GM23338 (cell line): ENCODE data around the gene NBAS. TPM values are rescaled to one million over a fixed set of nuclear protein-coding genes. Genes with fewer than 3 reads are reported as not detected.

Source experiments
- ATAC-seq: fragments of 200-7000 bp; cut with Tn5 transposase; 3 replicates; pipeline ENCODE4 v1.9.1; 2020
- DNase-seq: peaks from one replicate; pipeline ENCODE4 v3.0.0-alpha.2; 2015; ENCODE audit warnings: low spot score
- H2AFZ ChIP-seq: fragments of 200-600 bp; sonication (generic); 2 replicates; pipeline ENCODE4 v1.8.0; 2016; ENCODE audit warnings: antibody characterized with exemption, mild to moderate bottlenecking, moderate library complexity
- H3F3A ChIP-seq: fragments of 200-600 bp; sonication (generic); replicated peaks from 2 replicates; pipeline ENCODE4 v1.8.0; 2017; ENCODE audit warnings: antibody characterized with exemption, mixed run types, low read depth
- H3K27ac ChIP-seq: fragments of 200-600 bp; sonication (generic); 2 replicates; pipeline ENCODE4 v1.6.1; 2016; ENCODE audit warnings: low read depth
- H3K27me3 ChIP-seq: fragments of 200-600 bp; sonication (generic); 2 replicates; pipeline ENCODE4 v1.8.0; 2016; ENCODE audit warnings: mild to moderate bottlenecking, mixed run types, moderate library complexity; ENCODE audit not compliant: insufficient read depth
- H3K36me3 ChIP-seq: fragments of 200-600 bp; sonication (generic); 2 replicates; pipeline ENCODE4 v1.8.0; 2016; ENCODE audit warnings: mild to moderate bottlenecking; ENCODE audit not compliant: insufficient read depth
- H3K4me1 ChIP-seq: fragments of 200-600 bp; sonication (generic); 2 replicates; pipeline ENCODE4 v1.8.0; 2016; ENCODE audit warnings: mild to moderate bottlenecking, moderate library complexity; ENCODE audit not compliant: insufficient read depth
- H3K4me2 ChIP-seq: fragments of 200-600 bp; sonication (generic); 2 replicates; pipeline ENCODE4 v1.7.1; 2017; ENCODE audit warnings: mixed run types
- H3K4me3 ChIP-seq: fragments of 200-600 bp; sonication (generic); 2 replicates; pipeline ENCODE4 v1.6.1; 2016; ENCODE audit warnings: mixed run types
- H3K79me2 ChIP-seq: fragments of 200-600 bp; sonication (generic); replicated peaks from 2 replicates; pipeline ENCODE4 v1.8.0; 2017; ENCODE audit warnings: mild to moderate bottlenecking; ENCODE audit not compliant: insufficient read depth
- H3K9me2 ChIP-seq: fragments of 200-600 bp; sonication (generic); 2 replicates; pipeline ENCODE4 v1.8.0; 2017; ENCODE audit not compliant: insufficient read depth
- H4K20me1 ChIP-seq: fragments of 200-600 bp; sonication (generic); replicated peaks from 2 replicates; pipeline ENCODE4 v1.8.0; 2017; ENCODE audit warnings: mild to moderate bottlenecking; ENCODE audit not compliant: insufficient read depth
- H3K27ac Mint-ChIP-seq: 2 replicates; pipeline ENCODE4 v1.8.0; 2020; ENCODE audit warnings: inconsistent platforms, mild to moderate bottlenecking, moderate library complexity, mixed read lengths
- H3K27me3 Mint-ChIP-seq: 3 replicates; pipeline ENCODE4 v1.8.0; 2022; ENCODE audit warnings: low read depth, mild to moderate bottlenecking, moderate library complexity, mixed read lengths, inconsistent platforms; ENCODE audit not compliant: insufficient read depth, poor library complexity
- H3K36me3 Mint-ChIP-seq: 3 replicates; pipeline ENCODE4 v1.8.0; 2021; ENCODE audit warnings: low read depth, mild to moderate bottlenecking, inconsistent platforms, moderate library complexity, mixed read lengths
- H3K4me1 Mint-ChIP-seq: 3 replicates; pipeline ENCODE4 v1.8.0; 2020; ENCODE audit warnings: mild to moderate bottlenecking, inconsistent platforms, mixed read lengths
- H3K4me3 Mint-ChIP-seq: 3 replicates; pipeline ENCODE4 v1.8.0; 2021; ENCODE audit warnings: moderate library complexity, mild to moderate bottlenecking, inconsistent platforms, mixed read lengths
- H3K9me3 Mint-ChIP-seq: 3 replicates; pipeline ENCODE4 v1.8.0; 2020; ENCODE audit warnings: moderate library complexity, mild to moderate bottlenecking, inconsistent platforms, mixed read lengths
- CREB1 ChIP-seq: fragments of 250-450 bp; sonication (Bioruptor Pico); IDR thresholded peaks from 2 replicates; pipeline ENCODE4 v1.5.0; 2020; ENCODE audit warnings: low read depth, mild to moderate bottlenecking, moderate library complexity
- EZH2 ChIP-seq: fragments of 200-600 bp; sonication (generic); IDR thresholded peaks from one replicate; pipeline ENCODE4 v1.8.0; 2017; ENCODE audit warnings: antibody characterized with exemption, mild to moderate bottlenecking, low read depth; ENCODE audit not compliant: unreplicated experiment
- EZH2phosphoT487 ChIP-seq: fragments of 200-600 bp; sonication (generic); IDR thresholded peaks from one replicate; pipeline ENCODE4 v1.8.1; 2018; ENCODE audit warnings: antibody characterized with exemption; ENCODE audit not compliant: unreplicated experiment
- NANOG ChIP-seq: IDR thresholded peaks from 2 replicates; pipeline ENCODE4 v1.6.1; 2016; ENCODE audit warnings: antibody characterized with exemption, borderline replicate concordance
- POLR2AphosphoS5 ChIP-seq: IDR thresholded peaks from 2 replicates; pipeline ENCODE4 v1.6.1; 2016; ENCODE audit warnings: antibody characterized with exemption, low read depth
- STAT1 ChIP-seq: IDR thresholded peaks from one replicate; pipeline ENCODE4 v1.6.1; 2016; ENCODE audit warnings: antibody characterized with exemption; ENCODE audit not compliant: unreplicated experiment
- ZNF114 ChIP-seq: fragments of 250-450 bp; sonication (Bioruptor Pico); IDR thresholded peaks from 2 replicates; pipeline ENCODE4 v1.5.0; 2020; ENCODE audit warnings: mild to moderate bottlenecking, moderate library complexity
- ZNF331 ChIP-seq: fragments of 250-450 bp; sonication (Bioruptor Pico); IDR thresholded peaks from 2 replicates; pipeline ENCODE4 v1.5.0; 2020; ENCODE audit warnings: low read depth, mild to moderate bottlenecking, moderate library complexity
- polyA plus RNA-seq: library from polyadenylated mRNA; unstranded; fragments of >200 nt; fragmentation: Nextera tagmentation; extraction: Ambion mirVana; gene quantifications from 2 replicates; pipeline ENCODE4 v1.2.1, GENCODE V29; 2016
- total RNA-seq: library from RNA; depleted of rRNA; stranded (reverse); fragments of >200 nt; shearing (Covaris generic); gene quantifications from 2 replicates; pipeline ENCODE4 v1.2.3, GENCODE V29; 2014
- TF ChIP-seq, protein P1 (sequence below): fragments of 250-450 bp; sonication (Bioruptor Pico); IDR thresholded peaks from 2 replicates; pipeline ENCODE4 v1.5.0; 2020; ENCODE audit warnings: mild to moderate bottlenecking, moderate library complexity
- TF ChIP-seq, protein P2 (sequence below), 2 experiments: fragments of 200-600 bp in 1 of 2; sonication (generic) in 1 of 2; conservative IDR thresholded peaks; 2 replicates each; pipeline versions ENCODE4 v1.5.1 to v1.6.1; 2016 to 2017; ENCODE audit warnings: antibody characterized with exemption in 2 of 2, low read depth in 2 of 2, mild to moderate bottlenecking in 2 of 2, moderate library complexity in 1 of 2

Gene NBAS
- total and polyA plus RNA-seq, 2 experiments from 2014 or later: 24.8 to 38.9 TPM

DNA sequence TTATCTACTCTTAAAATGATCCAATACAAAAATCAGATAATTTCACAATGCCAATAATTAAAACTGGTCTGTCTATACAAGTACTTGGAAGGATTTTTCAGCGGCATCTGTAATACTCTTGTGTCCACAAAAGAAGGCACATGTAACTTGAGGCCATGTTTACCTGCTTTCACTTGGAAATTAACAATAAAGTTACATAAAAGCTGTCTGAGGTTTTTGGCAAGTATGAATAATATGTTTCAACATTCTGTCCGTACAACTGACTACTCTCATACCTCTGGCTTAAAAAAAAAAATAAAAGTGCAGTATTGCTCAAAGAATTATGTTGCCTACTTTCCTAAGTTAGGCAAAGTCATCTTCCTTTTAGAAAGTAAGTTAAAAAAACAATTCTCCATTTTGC, 253.6 kb downstream of the NBAS start (continued):
- TF ChIP-seq, protein P1, sequence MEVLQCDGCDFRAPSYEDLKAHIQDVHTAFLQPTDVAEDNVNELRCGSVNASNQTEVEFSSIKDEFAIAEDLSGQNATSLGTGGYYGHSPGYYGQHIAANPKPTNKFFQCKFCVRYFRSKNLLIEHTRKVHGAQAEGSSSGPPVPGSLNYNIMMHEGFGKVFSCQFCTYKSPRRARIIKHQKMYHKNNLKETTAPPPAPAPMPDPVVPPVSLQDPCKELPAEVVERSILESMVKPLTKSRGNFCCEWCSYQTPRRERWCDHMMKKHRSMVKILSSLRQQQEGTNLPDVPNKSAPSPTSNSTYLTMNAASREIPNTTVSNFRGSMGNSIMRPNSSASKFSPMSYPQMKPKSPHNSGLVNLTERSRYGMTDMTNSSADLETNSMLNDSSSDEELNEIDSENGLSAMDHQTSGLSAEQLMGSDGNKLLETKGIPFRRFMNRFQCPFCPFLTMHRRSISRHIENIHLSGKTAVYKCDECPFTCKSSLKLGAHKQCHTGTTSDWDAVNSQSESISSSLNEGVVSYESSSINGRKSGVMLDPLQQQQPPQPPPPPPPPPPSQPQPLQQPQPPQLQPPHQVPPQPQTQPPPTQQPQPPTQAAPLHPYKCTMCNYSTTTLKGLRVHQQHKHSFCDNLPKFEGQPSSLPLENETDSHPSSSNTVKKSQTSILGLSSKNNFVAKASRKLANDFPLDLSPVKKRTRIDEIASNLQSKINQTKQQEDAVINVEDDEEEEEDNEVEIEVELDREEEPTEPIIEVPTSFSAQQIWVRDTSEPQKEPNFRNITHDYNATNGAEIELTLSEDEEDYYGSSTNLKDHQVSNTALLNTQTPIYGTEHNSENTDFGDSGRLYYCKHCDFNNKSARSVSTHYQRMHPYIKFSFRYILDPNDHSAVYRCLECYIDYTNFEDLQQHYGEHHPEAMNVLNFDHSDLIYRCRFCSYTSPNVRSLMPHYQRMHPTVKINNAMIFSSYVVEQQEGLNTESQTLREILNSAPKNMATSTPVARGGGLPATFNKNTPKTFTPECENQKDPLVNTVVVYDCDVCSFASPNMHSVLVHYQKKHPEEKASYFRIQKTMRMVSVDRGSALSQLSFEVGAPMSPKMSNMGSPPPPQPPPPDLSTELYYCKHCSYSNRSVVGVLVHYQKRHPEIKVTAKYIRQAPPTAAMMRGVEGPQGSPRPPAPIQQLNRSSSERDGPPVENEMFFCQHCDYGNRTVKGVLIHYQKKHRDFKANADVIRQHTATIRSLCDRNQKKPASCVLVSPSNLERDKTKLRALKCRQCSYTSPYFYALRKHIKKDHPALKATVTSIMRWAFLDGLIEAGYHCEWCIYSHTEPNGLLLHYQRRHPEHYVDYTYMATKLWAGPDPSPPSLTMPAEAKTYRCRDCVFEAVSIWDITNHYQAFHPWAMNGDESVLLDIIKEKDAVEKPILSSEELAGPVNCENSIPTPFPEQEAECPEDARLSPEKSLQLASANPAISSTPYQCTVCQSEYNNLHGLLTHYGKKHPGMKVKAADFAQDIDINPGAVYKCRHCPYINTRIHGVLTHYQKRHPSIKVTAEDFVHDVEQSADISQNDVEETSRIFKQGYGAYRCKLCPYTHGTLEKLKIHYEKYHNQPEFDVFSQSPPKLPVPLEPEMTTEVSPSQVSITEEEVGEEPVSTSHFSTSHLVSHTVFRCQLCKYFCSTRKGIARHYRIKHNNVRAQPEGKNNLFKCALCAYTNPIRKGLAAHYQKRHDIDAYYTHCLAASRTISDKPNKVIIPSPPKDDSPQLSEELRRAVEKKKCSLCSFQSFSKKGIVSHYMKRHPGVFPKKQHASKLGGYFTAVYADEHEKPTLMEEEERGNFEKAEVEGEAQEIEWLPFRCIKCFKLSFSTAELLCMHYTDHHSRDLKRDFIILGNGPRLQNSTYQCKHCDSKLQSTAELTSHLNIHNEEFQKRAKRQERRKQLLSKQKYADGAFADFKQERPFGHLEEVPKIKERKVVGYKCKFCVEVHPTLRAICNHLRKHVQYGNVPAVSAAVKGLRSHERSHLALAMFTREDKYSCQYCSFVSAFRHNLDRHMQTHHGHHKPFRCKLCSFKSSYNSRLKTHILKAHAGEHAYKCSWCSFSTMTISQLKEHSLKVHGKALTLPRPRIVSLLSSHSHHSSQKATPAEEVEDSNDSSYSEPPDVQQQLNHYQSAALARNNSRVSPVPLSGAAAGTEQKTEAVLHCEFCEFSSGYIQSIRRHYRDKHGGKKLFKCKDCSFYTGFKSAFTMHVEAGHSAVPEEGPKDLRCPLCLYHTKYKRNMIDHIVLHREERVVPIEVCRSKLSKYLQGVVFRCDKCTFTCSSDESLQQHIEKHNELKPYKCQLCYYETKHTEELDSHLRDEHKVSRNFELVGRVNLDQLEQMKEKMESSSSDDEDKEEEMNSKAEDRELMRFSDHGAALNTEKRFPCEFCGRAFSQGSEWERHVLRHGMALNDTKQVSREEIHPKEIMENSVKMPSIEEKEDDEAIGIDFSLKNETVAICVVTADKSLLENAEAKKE (CRISPR knock-in tag): no peak
- no peak for TF ChIP-seq ZNF114 (CRISPR knock-in tag)
- no peak for TF ChIP-seq EZH2phosphoT487
- no peak for TF ChIP-seq POLR2AphosphoS5
- no peak for TF ChIP-seq EZH2
- TF ChIP-seq STAT1: no peak
- TF ChIP-seq, protein P2, sequence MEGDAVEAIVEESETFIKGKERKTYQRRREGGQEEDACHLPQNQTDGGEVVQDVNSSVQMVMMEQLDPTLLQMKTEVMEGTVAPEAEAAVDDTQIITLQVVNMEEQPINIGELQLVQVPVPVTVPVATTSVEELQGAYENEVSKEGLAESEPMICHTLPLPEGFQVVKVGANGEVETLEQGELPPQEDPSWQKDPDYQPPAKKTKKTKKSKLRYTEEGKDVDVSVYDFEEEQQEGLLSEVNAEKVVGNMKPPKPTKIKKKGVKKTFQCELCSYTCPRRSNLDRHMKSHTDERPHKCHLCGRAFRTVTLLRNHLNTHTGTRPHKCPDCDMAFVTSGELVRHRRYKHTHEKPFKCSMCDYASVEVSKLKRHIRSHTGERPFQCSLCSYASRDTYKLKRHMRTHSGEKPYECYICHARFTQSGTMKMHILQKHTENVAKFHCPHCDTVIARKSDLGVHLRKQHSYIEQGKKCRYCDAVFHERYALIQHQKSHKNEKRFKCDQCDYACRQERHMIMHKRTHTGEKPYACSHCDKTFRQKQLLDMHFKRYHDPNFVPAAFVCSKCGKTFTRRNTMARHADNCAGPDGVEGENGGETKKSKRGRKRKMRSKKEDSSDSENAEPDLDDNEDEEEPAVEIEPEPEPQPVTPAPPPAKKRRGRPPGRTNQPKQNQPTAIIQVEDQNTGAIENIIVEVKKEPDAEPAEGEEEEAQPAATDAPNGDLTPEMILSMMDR (conservative IDR thresholded peaks at IDR 0.05; ENCODE audit: low read depth in 2 of 2): no peak
- TF ChIP-seq NANOG: no peak

DNA sequence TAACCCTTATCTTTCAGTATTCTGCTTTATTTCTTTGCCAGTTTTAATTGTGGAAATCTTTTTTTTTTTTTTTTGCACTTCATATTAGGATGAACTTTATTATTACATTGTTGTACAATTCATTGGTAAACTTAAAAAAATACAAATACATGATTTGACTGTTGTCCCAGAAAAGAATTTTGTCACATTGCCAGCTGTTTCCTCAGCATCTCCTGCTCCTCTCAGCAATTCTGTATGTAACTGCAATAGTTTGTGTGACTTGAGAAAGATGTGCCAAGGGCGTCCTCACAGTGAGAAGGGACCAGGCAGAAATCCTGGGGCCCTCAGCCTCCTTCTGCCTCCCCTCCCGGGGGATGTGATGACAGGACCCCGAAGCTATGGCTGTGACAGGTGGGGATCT, 254.4 kb downstream of the NBAS start:
- Histone ChIP-seq H3K4me2 (no peak overlapping the region), H3F3A (no peaks in the 10 kb centered on the region), H3K27ac (no peak overlapping the region), H4K20me1 (no peaks in the 10 kb centered on the region), H3K9me2 (0 out of 2 replicates have a peak, but pooled peaks cover 6% of the 10 kb centered on the region), H3K27me3 (no peaks in the 10 kb centered on the region), H3K4me1 (no peaks in the 10 kb centered on the region), H3K36me3 (peaks cover 7% of the 10 kb centered on the region; the same call in 1 of the 2 replicates), H3K79me2 (no peaks in the 10 kb centered on the region), H2AFZ (no peak overlapping the region), H3K4me3 (no peak overlapping the region)
- no peak overlapping the region for H3K27ac Mint-ChIP-seq
- H3K4me3 Mint-ChIP-seq: no peak overlapping the region
- H3K4me1 Mint-ChIP-seq: no peaks in the 10 kb centered on the region
- DNase-seq (no peak), ATAC-seq (no peak)
- no peaks in the 10 kb centered on the region for H3K9me3 Mint-ChIP-seq
- no peaks in the 10 kb centered on the region for H3K27me3 Mint-ChIP-seq
- no peak for TF ChIP-seq STAT1
- TF ChIP-seq CREB1 (CRISPR knock-in tag): no peak
- no peak for TF ChIP-seq ZNF331
- peaks cover 13% of the 10 kb centered on the region for H3K36me3 Mint-ChIP-seq
